Osteocyte (in vitro differentiated cells): ENCODE results near the gene ZBTB1. TPM values are rescaled to one million over a fixed set of nuclear protein-coding genes. Genes with fewer than 3 reads are reported as not detected.

Source experiments
- DNase-seq: peaks from one replicate; pipeline ENCODE4 v3.0.0; 2021; ENCODE audit warnings: mixed read lengths; ENCODE audit not compliant: unreplicated experiment; ENCODE audit errors: extremely low spot score
- H3K27ac Mint-ChIP-seq: one replicate; pipeline ENCODE4 v1.8.0; 2021; ENCODE audit warnings: mild to moderate bottlenecking, mixed read lengths; ENCODE audit not compliant: unreplicated experiment
- H3K27me3 Mint-ChIP-seq: one replicate; pipeline ENCODE4 v1.8.0; 2021; ENCODE audit warnings: mixed read lengths; ENCODE audit not compliant: unreplicated experiment
- H3K36me3 Mint-ChIP-seq: one replicate; pipeline ENCODE4 v1.8.0; 2021; ENCODE audit warnings: mixed read lengths; ENCODE audit not compliant: unreplicated experiment
- H3K4me1 Mint-ChIP-seq: one replicate; pipeline ENCODE4 v1.8.0; 2021; ENCODE audit warnings: mixed read lengths; ENCODE audit not compliant: unreplicated experiment
- H3K4me3 Mint-ChIP-seq: one replicate; pipeline ENCODE4 v1.8.0; 2021; ENCODE audit warnings: mild to moderate bottlenecking, moderate library complexity, mixed read lengths; ENCODE audit not compliant: unreplicated experiment
- H3K9me3 Mint-ChIP-seq: one replicate; pipeline ENCODE4 v1.8.0; 2021; ENCODE audit warnings: mixed read lengths; ENCODE audit not compliant: unreplicated experiment
- total RNA-seq: library from RNA; stranded (reverse); gene quantifications from 2 replicates; pipeline ENCODE4 v1.2.1, GENCODE V29; 2021
- TF ChIP-seq, protein P1 (sequence below): fragments of 200-600 bp; sonication (generic); IDR thresholded peaks from 2 replicates; pipeline ENCODE4 v1.5.0; 2021; ENCODE audit warnings: antibody characterized with exemption, mild to moderate bottlenecking, moderate library complexity

The ZBTB1 gene
- total RNA-seq, 1 donor from 2014 or later: 67.0 TPM

DNA sequence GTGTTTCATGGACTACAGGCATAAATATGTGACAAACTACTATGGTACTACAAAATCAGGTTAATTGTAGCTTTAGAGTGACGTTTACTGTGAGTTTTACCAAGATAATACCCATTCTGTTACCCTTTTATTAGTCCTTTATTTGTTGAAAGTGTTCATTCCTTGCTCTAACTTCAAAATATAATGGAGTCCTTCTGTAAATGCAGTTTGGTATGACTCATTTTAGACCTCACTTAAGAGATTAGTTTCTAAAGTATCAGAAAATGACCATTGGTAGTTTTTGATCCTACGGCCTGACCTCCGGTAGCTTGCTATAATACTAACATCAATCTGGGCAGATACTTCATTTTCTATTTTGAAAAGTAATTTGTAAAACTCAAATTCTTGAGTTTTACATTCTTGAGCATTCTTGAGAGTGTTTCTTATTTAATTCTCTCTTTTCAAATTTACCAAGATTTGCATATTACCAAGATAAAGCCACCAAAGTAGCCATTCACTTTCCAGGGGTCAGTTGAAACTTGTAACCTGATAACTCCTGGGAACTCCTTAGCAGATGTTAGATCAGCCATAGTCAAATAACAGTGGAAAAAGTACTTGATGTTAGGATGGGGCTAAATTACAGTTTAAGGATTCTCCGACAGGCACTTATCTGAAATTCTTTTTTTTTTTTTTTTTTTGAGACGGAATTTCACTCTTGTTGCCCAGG is 40.2 kb downstream of the ZBTB1 start:
- H3K27ac Mint-ChIP-seq: no peak overlapping the region
- H3K36me3 Mint-ChIP-seq: no peaks in the 10 kb centered on the region
- H3K9me3 Mint-ChIP-seq: no peaks in the 10 kb centered on the region
- TF ChIP-seq, protein P1, sequence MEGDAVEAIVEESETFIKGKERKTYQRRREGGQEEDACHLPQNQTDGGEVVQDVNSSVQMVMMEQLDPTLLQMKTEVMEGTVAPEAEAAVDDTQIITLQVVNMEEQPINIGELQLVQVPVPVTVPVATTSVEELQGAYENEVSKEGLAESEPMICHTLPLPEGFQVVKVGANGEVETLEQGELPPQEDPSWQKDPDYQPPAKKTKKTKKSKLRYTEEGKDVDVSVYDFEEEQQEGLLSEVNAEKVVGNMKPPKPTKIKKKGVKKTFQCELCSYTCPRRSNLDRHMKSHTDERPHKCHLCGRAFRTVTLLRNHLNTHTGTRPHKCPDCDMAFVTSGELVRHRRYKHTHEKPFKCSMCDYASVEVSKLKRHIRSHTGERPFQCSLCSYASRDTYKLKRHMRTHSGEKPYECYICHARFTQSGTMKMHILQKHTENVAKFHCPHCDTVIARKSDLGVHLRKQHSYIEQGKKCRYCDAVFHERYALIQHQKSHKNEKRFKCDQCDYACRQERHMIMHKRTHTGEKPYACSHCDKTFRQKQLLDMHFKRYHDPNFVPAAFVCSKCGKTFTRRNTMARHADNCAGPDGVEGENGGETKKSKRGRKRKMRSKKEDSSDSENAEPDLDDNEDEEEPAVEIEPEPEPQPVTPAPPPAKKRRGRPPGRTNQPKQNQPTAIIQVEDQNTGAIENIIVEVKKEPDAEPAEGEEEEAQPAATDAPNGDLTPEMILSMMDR: no peak
- no peak for DNase-seq
- H3K4me1 Mint-ChIP-seq: peaks cover 22% of the 10 kb centered on the region
- H3K4me3 Mint-ChIP-seq: no peak overlapping the region
- no peaks in the 10 kb centered on the region for H3K27me3 Mint-ChIP-seq

DNA sequence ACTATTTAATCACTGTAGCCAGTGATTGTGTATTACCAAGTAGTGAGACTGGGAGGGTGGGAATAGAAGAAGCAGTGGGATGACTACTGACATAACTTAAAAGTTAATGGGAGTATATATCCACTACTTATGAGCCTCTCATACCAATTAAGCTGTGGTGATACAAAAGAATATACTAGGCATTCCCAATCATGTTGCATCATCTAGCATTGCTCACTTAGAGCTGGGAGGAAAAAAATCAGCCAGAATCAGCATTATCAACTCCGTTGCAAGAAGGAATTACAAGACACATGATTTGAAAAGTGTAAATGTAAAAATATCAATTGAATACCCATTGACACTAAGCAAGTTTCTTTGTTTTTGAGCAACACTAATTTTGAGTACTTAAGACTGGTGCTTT is 44.4 kb downstream of the ZBTB1 start:
- Mint-ChIP-seq H3K27ac (no peak overlapping the region), H3K9me3 (no peaks in the 10 kb centered on the region), H3K4me3 (no peak overlapping the region), H3K27me3 (peaks cover 10% of the 10 kb centered on the region), H3K36me3 (no peaks in the 10 kb centered on the region), H3K4me1 (peaks cover 19% of the 10 kb centered on the region)
- TF ChIP-seq, protein P1: no peak
- DNase-seq: no peak

DNA sequence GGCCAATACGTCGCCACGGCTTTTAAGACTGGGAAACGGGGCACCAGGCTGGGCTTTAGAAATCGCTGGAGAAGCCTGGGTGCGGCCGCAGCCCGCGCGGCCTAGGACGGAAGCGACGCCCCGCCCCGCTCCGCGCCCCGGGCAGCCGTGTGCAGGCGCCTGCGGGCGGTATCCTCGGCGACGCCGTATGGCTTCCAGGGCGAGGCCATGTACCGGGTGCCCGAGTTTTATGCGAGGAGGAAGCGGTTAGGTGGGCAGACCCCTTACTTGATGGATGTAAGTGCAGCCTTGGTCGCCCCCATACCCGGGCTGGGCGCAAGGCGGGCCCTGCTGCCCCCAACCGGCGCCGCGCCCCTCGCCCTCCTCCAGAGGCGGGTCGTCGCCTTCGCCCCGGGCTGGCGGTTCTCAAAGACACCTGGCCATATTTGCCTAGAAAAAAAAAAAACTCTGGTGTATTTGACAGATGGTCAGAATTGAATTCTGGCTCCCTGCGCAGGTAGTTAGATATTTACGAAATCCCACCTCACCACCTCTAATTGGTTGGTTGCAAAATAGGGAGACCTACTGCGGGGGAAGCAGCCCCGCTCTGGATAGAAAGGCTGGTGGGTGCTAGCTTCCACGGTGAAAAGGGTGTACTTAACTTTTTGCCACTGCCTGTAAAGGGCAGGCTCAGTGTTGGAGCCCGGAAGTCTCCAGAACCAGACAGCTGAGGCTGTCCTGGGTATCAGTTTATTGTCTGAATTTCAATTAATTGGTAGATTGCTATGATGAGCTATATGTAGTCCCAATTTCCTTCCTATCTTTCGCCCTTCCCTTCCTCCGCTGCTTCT is 45.4 kb downstream of the ZBTB1 start, which contains the start of gene PPP1R36:
PPP1R36 (plus strand) TSS at position 171 of the 830 bp plus-strand sequence; CDS start at position 208, 37 bp downstream.
- no peak for DNase-seq
- TF ChIP-seq, protein P1: no peak
- Mint-ChIP-seq H3K27ac (no peak within 1 kb of the TSS), H3K27me3 (peaks cover 12% of the 10 kb centered on the region), H3K4me1 (peaks cover 12% of the 10 kb centered on the region), H3K4me3 (peak within 1 kb of the TSS; percentile 22), H3K36me3 (no peaks in the 10 kb centered on the region), H3K9me3 (no peaks in the 10 kb centered on the region)

DNA sequence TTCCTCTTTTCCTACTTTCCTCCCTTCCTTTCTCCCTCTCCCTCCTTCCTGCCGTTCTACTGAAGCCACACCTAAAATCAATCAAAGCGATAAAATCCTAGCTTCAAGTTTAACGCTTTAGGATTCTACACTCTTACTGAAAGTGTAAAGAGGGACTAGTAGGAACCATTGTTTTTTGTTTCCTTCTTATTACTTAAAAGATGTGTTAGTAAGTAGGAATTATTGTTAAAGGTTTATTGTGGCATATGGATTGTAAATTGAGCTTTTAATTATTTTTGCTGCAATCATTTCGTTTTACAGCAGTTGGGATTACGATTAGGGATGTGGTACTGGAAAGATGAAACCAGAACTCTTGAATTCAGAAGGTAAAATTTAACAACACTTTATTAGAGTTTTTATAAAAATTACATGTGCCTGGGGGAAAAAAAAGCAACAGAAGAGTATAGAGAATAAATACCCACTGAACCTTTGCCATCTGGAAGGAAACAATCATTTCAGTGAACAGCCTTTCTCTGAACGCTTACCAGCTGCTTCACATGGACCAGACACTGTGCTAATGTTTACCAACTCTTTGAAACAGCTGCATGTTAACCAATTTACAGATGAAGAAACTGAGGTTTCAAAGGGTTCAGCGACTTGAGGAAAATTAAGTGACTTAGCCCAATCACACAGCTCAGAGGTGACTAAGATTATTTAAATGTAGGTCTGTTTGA is 46.2 kb downstream of the ZBTB1 start:
- peaks cover 12% of the 10 kb centered on the region for H3K27me3 Mint-ChIP-seq
- H3K4me1 Mint-ChIP-seq: peaks cover 12% of the 10 kb centered on the region

More for the DNA sequence above, 46.2 kb downstream of the ZBTB1 start:
- Mint-ChIP-seq H3K9me3 (no peaks in the 10 kb centered on the region), H3K27ac (no peak overlapping the region), H3K4me3 (no peak overlapping the region), H3K36me3 (no peaks in the 10 kb centered on the region)
- no peak for DNase-seq
- TF ChIP-seq, protein P1: no peak
